HG03565 (cell line): ENCODE measurements around the gene TBXT.

ENCODE experiments used
- ATAC-seq: cut with Tn5 transposase; IDR thresholded peaks from one replicate; pipeline ENCODE4 v1.9.1; 2021; ENCODE audit warnings: mild to moderate bottlenecking, moderate library complexity; ENCODE audit not compliant: unreplicated experiment

The TBXT gene

GRCh38 chr6:166121726-166122125 is 45.9 kb downstream of the TBXT start:
- ATAC-seq = no peak

- ATAC-seq = no peak
Measured at GRCh38 chr6:166119116-166119911, 48.3 kb downstream of the TBXT start.

DNA sequence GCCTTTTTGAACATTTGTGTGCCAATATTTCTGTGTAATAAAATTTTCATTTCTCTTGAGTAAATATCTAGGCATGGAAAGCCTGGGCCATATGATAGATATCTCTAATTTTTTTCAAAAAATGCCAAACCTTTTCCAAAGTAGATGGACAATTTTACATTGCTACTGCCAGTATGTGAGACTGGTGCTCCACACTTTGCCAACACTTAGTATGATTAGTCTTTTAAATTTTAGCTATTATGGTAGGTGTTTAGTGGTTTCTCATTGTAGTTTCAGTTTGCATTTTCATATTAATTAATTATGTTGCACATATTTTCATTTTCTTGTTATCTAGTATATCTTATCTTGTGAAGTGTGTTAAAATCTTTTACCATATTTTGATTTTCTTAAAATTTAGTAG is 52.0 kb downstream of the TBXT start:
- ATAC-seq = no peak

DNA sequence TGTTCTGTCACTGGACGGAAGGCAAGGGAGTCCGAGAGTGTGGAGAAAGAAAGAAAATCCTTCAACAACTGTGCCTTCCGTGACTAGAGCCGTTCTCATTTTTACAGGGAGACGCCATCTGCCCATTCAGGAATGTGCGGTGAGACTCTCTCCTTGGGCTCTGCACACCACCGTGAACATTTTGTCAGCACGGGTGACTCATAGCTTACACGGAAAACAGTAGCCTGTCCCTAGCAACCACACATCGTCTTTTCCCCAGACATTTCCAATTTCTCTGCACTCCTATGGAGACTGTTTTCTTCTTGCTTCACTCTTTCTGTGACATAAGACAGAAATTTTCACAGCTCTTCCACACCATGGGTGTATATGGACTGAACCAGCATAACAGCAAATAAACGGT is 55.1 kb downstream of the TBXT start:
- ATAC-seq = no peak

DNA sequence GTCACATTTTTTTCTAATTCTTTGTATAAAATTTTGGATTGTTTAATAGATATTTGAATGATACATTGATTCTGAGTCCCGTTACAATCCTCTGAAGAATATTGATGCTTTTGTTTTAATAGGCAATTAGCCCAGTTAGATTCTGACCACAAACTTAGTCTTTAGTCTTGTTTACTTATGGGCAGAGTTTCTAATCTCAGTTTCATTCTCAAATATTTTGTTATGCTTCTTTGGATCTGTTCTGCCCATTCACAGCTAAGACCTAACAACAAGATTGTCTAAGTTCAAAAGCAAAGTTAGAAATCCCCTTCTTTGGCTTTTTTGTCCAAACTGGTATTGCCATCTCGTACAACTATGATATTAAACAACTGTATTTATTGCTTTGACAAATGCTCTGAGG is 58.0 kb downstream of the TBXT start:
- ATAC-seq = no peak
